HG02759 (cell line): Measurements from ENCODE around the gene PIM2.

Source experiments
- ATAC-seq: cut with Tn5 transposase; IDR thresholded peaks from one replicate; pipeline ENCODE4 v1.9.1; 2021; ENCODE audit warnings: mild to moderate bottlenecking, moderate library complexity; ENCODE audit not compliant: unreplicated experiment

Gene PIM2

GRCh38 chrX:48936429-48937053 is 17.7 kb upstream of the PIM2 start:
- no peak for ATAC-seq

DNA sequence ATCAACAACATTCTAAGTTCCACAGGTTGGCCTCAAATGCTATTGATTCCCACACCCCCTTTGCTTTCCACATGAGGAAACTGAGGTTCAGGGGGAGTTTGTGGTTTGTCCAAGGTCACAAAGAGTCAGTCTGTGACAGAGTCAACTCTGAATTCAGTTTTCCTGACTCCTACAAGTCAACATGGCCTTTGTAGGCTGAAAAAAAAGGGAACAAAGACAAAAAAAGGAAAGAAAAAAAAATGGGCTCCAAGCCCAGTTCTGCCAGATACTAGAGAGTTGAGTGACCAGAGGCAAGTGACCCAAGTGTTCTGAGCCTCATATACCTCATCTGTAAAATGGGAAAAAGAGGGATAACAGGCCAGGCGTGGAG is 16.5 kb upstream of the PIM2 start:
- no peak for ATAC-seq

DNA sequence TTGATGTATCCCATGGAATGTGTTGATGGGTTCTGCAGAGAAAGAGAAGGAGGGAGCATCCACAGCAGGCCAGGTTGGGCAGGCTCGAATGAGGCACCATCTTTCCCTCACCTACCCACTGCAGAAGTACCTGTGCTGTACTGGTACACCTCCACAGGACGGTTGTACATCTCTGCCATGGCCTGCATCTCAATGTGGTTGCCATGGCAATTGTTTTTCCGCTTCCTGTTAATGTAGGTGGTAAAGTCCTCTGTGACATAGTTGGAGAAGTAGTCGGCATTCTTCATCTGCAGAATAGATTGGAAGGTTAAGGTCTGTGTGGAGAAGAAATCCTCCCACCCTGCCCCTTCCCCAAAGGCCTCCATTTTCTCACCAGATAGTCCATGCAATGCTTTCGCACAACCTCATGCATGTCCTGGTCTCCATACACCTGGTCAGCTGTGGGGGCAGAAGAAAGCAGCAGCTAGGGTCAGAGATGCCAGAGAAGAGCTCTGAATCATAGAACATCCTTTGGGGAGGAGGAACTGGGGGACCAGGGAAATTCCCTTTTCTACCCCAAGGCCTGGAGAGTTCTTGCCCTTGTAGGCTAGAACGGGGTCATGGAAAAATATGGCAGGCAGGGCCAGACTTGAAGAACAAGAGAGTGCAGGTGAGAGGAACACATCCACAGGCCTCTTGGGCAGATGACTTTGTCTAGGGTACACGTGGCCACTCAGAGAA is 15.9 kb upstream of the PIM2 start:
- no peak for ATAC-seq

GRCh38 chrX:48933757-48934156 is 14.9 kb upstream of the PIM2 start:
- no peak for ATAC-seq

DNA sequence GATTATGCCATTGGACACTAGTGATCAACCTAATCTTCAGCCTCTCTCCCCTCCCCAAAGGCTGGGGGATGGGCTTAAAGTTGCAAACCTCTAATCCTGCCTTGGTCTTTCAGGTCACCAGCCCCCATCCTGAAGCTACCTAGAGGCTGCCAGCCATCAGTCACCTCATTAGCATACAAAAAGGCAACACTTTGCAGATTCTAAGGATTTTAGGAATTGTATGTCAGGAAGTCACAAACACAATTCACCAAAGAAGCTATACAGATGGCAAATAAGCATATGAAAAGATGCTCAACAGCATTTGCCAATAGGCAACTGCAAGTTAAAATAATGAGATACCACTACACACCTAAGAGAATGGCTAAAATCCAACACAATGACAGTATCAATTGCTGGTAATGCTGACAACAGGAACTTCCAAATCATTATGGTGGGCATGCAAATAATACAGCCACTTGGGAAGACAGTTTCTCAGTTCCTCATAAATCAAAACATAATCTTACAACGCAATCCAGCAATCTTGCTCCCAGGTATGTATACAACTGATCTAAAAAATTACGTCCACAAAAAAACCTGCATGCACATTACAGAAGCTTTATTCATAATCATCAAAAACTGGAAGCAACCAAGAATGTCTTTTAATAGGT is 9.0 kb upstream of the PIM2 start:
- no peak for ATAC-seq

DNA sequence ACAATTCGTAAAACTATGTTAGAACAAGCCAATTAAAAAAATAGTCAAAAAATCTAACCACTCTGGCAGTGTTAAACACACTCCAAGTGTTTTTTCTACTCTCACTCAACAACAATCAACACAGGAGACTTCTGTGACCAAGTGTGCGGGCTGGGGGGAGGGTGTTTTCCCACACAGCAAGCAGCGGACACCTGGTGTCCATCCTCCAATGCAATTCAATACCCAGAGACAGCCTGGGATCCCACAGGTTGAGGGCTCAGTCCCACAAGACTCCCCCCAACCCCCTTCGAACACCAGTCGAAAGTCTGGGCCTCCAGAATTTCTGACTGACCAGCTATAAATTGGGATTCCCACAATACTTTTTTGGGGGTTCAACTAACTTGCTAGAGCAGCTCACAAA is 8.3 kb upstream of the PIM2 start:
- no peak for ATAC-seq

- no peak for ATAC-seq
Observed at GRCh38 chrX:48924270-48924669, 5.4 kb upstream of the PIM2 start.

- ATAC-seq, result no peak
Observed at GRCh38 chrX:48923771-48924170, 4.9 kb upstream of the PIM2 start.

GRCh38 chrX:48920718-48921104 is 1.9 kb upstream of the PIM2 start:
- ATAC-seq, result no peak

DNA sequence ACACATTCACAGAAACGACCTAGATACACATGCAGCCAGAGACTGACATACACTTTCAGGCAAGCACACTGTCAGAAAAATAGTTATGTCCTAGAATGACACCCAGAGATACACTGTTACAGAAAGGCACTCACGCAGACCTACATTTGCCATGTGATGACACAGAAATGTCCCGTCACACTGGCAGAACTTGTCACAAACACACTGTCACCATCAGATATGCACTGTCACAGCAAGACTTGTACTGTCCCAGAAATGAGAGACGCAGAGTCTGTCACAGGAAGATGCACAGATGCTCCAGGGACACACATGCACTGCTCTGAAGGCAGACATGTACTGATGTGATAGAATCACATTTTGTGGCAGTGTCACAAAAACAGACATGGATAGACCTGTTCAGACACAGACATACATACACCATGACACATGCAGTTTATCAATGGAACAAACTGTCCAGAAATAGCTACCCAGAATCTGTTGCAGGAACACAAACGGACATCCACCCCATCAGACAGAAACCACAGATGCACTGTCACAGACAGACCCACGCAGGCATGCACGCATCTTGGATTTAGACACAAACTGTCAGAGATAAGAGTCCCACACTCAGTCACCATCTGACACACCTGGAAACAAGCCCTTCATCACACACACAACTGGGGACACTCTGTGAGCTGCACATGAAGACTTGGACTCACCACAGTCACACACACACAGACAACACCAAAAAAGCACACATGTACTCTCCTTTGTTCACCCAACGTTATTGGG is 1.3 kb upstream of the PIM2 start:
- ATAC-seq, result no peak

GRCh38 chrX:48919360-48919841 is 577 bp upstream of the PIM2 start:
- no peak for ATAC-seq

- no peak for ATAC-seq
Observed at GRCh38 chrX:48918301-48918642, 552 bp downstream of the PIM2 start.

DNA sequence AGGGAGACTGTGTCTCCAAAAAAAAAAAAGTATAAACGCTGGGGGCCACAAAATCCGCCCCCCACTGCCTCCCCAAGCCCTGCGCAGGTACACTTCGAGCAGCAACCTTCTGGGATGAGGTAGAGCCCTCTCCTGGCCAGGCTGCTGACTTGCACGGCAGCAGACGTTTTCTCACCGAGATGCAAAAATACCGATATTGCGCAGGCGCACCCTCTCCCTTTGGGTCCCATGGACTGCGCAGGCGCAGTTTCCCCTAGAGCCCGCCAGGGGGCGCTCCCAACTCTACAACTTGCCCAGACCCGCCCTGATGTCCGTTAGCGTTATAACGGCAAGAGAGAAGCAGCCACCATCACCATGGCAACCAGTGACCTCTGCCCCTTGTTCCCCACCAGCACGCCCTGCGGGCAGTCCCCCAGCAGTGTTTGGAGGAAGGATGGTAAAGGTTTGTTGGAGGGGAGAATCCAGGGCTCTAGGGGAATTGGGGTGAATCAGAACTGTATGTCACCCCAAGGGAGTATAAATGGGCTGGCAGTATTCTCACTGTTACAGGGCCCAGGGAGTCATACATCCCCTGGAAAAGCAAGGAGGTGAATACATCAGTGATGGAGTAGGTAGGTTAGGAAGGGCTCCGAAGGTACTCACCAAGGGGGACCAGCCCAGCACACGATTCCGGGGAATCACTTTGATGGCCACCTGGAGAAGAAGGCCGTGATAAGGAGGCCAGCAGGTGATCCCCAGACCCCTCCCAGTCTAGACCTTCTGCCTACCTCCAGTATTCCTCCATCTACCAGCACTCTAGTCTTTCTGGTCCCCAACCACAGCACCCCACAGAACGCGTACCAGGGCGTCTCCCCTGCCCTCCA is 1.5 kb downstream of the PIM2 start:
- ATAC-seq, result peak; percentile 43

DNA sequence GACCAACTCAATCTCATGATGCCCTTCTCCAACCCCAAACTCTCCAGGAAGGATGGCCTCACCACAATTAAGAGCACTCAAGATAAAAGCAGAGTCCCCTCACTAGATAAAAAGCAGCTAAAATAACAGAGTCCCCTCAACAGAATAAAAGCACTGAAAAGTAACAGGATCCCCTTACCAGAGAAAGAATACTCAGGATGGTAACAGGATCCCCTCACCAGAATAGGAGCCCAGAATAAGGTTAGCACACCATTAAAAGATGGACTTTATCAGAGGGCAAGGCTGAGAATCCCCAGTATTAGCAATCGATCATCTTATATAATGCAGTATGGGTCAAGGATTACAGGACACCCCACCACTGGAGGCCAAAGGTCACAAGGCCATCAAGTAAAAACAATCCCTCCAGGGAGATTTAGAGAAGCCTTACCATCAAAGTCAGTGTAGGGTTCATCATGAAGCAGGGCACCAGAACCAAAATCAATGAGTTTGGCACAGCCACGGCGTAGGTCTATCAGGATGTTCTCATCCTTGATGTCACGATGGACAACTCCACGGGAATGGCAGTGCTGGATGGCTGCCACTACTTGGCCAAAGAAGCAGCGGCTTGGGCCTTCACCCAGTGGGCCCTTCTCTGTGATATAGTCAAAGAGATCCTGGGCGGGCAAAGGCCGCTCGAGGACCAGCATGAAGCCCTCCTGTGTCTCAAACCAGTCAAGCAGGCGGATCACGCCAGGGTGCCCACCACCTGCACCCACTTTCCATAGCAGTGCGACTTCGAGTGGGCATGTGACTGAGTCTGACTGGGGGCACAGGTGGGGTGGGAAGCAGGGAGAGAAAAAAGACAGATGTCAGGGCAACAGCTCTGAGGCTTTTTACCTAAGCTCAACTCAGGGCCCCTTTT is 4.0 kb downstream of the PIM2 start:
- ATAC-seq, result no peak

- no peak for ATAC-seq
Observed at GRCh38 chrX:48913605-48914366, 5.0 kb downstream of the PIM2 start.

DNA sequence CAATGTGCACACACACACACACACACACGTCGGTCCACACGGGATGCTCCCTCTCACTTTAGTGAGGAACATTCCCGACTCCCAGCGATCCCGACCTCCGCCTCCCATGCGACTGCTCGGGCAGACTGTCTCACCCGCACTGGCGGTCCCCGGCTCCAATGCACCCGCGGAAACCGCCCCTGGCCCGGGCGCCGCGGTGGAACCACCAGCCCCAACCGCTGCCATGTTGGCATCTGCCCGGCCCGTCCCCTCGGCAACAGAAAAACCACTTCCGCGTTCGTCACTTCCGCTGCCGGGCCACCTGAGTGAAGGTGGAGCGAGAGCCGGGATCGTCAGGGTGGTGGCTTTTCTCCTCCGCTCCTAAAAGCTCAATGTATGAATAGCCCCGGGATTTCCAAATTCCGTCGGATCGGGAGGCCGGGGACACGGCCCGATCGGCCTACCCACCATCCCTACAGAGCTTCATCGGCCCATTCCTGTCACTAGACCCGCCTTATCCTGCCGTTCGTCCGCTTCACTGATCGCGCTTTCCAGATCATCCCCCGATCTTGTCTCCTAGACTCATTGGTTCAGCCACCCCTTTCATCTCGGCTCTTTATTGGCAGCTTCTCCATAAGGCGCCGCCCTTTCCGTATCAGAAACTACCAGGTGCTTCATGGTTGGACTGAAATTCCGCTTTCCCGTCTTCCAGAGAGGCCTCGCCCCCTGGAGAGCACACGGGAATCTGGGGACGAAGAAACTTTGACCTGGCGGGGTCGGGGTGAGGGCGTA is 7.2 kb downstream of the PIM2 start, which contains the start of gene SLC35A2:
SLC35A2 (minus strand) TSS at position 235 of the 771 bp plus-strand sequence; CDS start at position 225, 10 bp downstream.
- ATAC-seq, result peak; percentile 83

GRCh38 chrX:48910926-48911411 is 7.9 kb downstream of the PIM2 start:
- no peak for ATAC-seq
